H1 (cell line): ENCODE data around the gene TMPRSS3. TPM values are rescaled to one million over a fixed set of nuclear protein-coding genes. Genes with fewer than 3 reads are reported as not detected.

Experiments
- EGR1 ChIP-seq: IDR thresholded peaks from 2 replicates; pipeline ENCODE4 v1.6.1; 2011; ENCODE audit warnings: low read depth, low read length, borderline replicate concordance
- KDM1A ChIP-seq: fragments of 200-600, 300-600 bp; sonication (generic); IDR thresholded peaks from 2 replicates; pipeline ENCODE4 v1.7.1; 2016; ENCODE audit warnings: mild to moderate bottlenecking, low read length, borderline replicate concordance
- KDM5A ChIP-seq: fragments of 200-600 bp; IDR thresholded peaks from 2 replicates; pipeline ENCODE4 v1.7.1; 2012; ENCODE audit warnings: mild to moderate bottlenecking, low read length, inconsistent platforms, mixed read lengths
- MAFK ChIP-seq: IDR thresholded peaks from 2 replicates; pipeline ENCODE4 v1.6.1; 2012; ENCODE audit warnings: low read depth, mild to moderate bottlenecking, improper control_type of control experiment, low read length
- SIN3A ChIP-seq, 2 experiments: IDR thresholded peaks in 1 of 2; conservative IDR thresholded peaks in 1 of 2; 2 replicates each; pipeline ENCODE4 v1.6.1; 2011 to 2012; ENCODE audit warnings: low read length in 2 of 2, improper control_type of control experiment in 1 of 2, low read depth in 1 of 2, mild to moderate bottlenecking in 1 of 2
- SIRT6 ChIP-seq: IDR thresholded peaks from one replicate; pipeline ENCODE4 v1.7.1; 2012; ENCODE audit warnings: low read length, inconsistent platforms
- SP2 ChIP-seq: IDR thresholded peaks from 2 replicates; pipeline ENCODE4 v1.6.1; 2012; ENCODE audit warnings: mild to moderate bottlenecking, low read length, inconsistent platforms
- YY1 ChIP-seq: IDR thresholded peaks from 2 replicates; pipeline ENCODE4 v1.6.1; 2011; ENCODE audit warnings: low read depth, mild to moderate bottlenecking, low read length
- polyA plus RNA-seq, 7 experiments: library from polyadenylated mRNA; depleted of rRNA in 3 of 7; stranded (reverse) in 5 of 7; unstranded in 2 of 7; fragments of >200 nt in 5 of 7; fragments of 200-250 nt in 2 of 7; gene quantifications; 1 replicate in 5 of 7; 2 replicates in 1 of 7; 4 replicates in 1 of 7; pipeline versions ENCODE4 v1.2.1 to v1.2.3, GENCODE V29; 2011 to 2013; ENCODE audit warnings: missing spikeins in 2 of 7, mixed read lengths in 2 of 7
- total RNA-seq: library from RNA; stranded (reverse); fragmentation: NEBNext Ultra II Directional; extraction: Animal tissue kit (Norgen Biotek cat#: 25700); gene quantifications from 2 replicates; pipeline ENCODE4 v1.2.1, GENCODE V29; 2021

TMPRSS3 gene
- total and polyA plus RNA-seq, 2 of the 8 experiments (the other 6 are each of a cell fraction or from before 2014, with no cell fraction given) = 0.38 TPM; not detected in 1

- TF ChIP-seq SIRT6 = no peak
- TF ChIP-seq EGR1 = no peak
- no peak for TF ChIP-seq YY1
- no peak for TF ChIP-seq KDM5A
- TF ChIP-seq SIN3A (conservative IDR thresholded peaks at IDR 0.05 in 1 of 2, IDR thresholded peaks at IDR 0.05 in 1 of 2; ENCODE audit: low read depth in 1 of 2, low read length in 2 of 2) = no peak
- TF ChIP-seq KDM1A = no peak
- TF ChIP-seq SP2 = no peak
- TF ChIP-seq MAFK = no peak
Observed at GRCh38 chr21:42403611-42404231, 7.9 kb upstream of the TMPRSS3 start, which contains the start of gene UBASH3A (continued).
